Calu3 (cell line): Measurements from ENCODE around the gene NOX3. TPM values are rescaled to one million over a fixed set of nuclear protein-coding genes. Genes with fewer than 3 reads are reported as not detected.

Experiments
- BruUV-seq: library from RNA; stranded (reverse); fragments of 400-500 nt; replicated peaks from 2 replicates; lab custom pipeline; 2021; lab: Mats Ljungman, UMichigan
- CTCF ChIA-PET: fragments of 300-600 bp; sonication (Branson Sonifier 250); formaldehyde crosslinking; loops from one replicate; lab custom pipeline; 2022; ENCODE audit warnings: antibody characterized with exemption; lab: Charles Lee
- DNase-seq: peaks from one replicate; pipeline ENCODE4 v3.0.0; 2022
- H3K27ac Mint-ChIP-seq: one replicate; pipeline ENCODE4 v1.8.0; 2022; ENCODE audit warnings: mixed read lengths; ENCODE audit not compliant: unreplicated experiment
- H3K27me3 Mint-ChIP-seq: one replicate; pipeline ENCODE4 v1.8.0; 2022; ENCODE audit warnings: mixed read lengths; ENCODE audit not compliant: unreplicated experiment
- H3K36me3 Mint-ChIP-seq: one replicate; pipeline ENCODE4 v1.8.0; 2022; ENCODE audit warnings: mild to moderate bottlenecking, moderate library complexity, mixed read lengths; ENCODE audit not compliant: insufficient read depth, unreplicated experiment
- H3K4me1 Mint-ChIP-seq: one replicate; pipeline ENCODE4 v1.8.0; 2022; ENCODE audit warnings: mild to moderate bottlenecking, low read depth, mixed read lengths; ENCODE audit not compliant: unreplicated experiment
- H3K4me3 Mint-ChIP-seq: one replicate; pipeline ENCODE4 v1.8.0; 2022; ENCODE audit warnings: mild to moderate bottlenecking, low read depth, moderate library complexity, mixed read lengths; ENCODE audit not compliant: unreplicated experiment
- H3K9me3 Mint-ChIP-seq: one replicate; pipeline ENCODE4 v1.8.0; 2022; ENCODE audit warnings: low read depth, mixed read lengths; ENCODE audit not compliant: unreplicated experiment
- CTCF ChIP-seq: fragments of 200-600 bp; IDR thresholded peaks from one replicate; pipeline ENCODE4 v1.8.0; 2022; ENCODE audit warnings: antibody characterized with exemption; ENCODE audit not compliant: unreplicated experiment
- intact Hi-C: fragments of 100-400 bp; cut with micrococcal nuclease; formaldehyde crosslinking; loops from one replicate; pipeline ENCODE4 v1.10.0; 2022; ENCODE audit not compliant: unreplicated experiment
- total RNA-seq: library from RNA; stranded (reverse); gene quantifications from 2 replicates; pipeline ENCODE4 v1.2.3, GENCODE V29; 2022

Gene NOX3
- total RNA-seq, 1 experiment from 2014 or later: not detected

- H3K27me3 Mint-ChIP-seq: no peaks in the 10 kb centered on the region
- peaks cover 19% of the 10 kb centered on the region for H3K9me3 Mint-ChIP-seq
- no TSS peak for BruUV-seq
- no peak overlapping the region for H3K27ac Mint-ChIP-seq
- no peaks in the 10 kb centered on the region for H3K4me1 Mint-ChIP-seq
- no peak overlapping the region for H3K4me3 Mint-ChIP-seq
- no peaks in the 10 kb centered on the region for H3K36me3 Mint-ChIP-seq
- no peak for TF ChIP-seq CTCF
- no peak for DNase-seq
- intact Hi-C loops: no loop called here
- CTCF ChIA-PET: no interaction called here
These were observed 10.9 kb upstream of the NOX3 start for GRCh38 chr6:155466539-155466938.

GRCh38 chr6:155461556-155461955, 5.9 kb upstream of the NOX3 start:
- Mint-ChIP-seq H3K36me3 (no peaks in the 10 kb centered on the region), H3K27me3 (no peaks in the 10 kb centered on the region), H3K9me3 (peaks cover 4% of the 10 kb centered on the region), H3K4me1 (no peaks in the 10 kb centered on the region), H3K4me3 (no peak overlapping the region), H3K27ac (no peak overlapping the region)
- no peak for DNase-seq
- CTCF ChIA-PET: no interaction called here
- no peak for TF ChIP-seq CTCF
- no TSS peak for BruUV-seq
- intact Hi-C loops: no loop called here

GRCh38 chr6:155454471-155454870, 1.2 kb downstream of the NOX3 start:
- H3K4me3 Mint-ChIP-seq: no peak overlapping the region
- CTCF ChIA-PET: no interaction called here
- BruUV-seq: no TSS peak
- H3K27ac Mint-ChIP-seq: no peak overlapping the region
- intact Hi-C loops: no loop called here
- DNase-seq: no peak
- H3K4me1 Mint-ChIP-seq: no peaks in the 10 kb centered on the region
- H3K9me3 Mint-ChIP-seq: no peaks in the 10 kb centered on the region
- no peak for TF ChIP-seq CTCF
- no peaks in the 10 kb centered on the region for H3K27me3 Mint-ChIP-seq
- H3K36me3 Mint-ChIP-seq: no peaks in the 10 kb centered on the region

- H3K4me1 Mint-ChIP-seq: no peaks in the 10 kb centered on the region
- H3K36me3 Mint-ChIP-seq: no peaks in the 10 kb centered on the region
- H3K27ac Mint-ChIP-seq: no peak overlapping the region
- no peak for TF ChIP-seq CTCF
- no TSS peak for BruUV-seq
- CTCF ChIA-PET: no interaction called here
- no peaks in the 10 kb centered on the region for H3K27me3 Mint-ChIP-seq
- no peaks in the 10 kb centered on the region for H3K9me3 Mint-ChIP-seq
- H3K4me3 Mint-ChIP-seq: no peak overlapping the region
- intact Hi-C loops: no loop called here
- DNase-seq: no peak
These were observed 1.6 kb downstream of the NOX3 start for GRCh38 chr6:155454008-155454407.
